ENCODE results near the gene FAM83B. TPM values are rescaled to one million over a fixed set of nuclear protein-coding genes. Genes with fewer than 3 reads are reported as not detected.

Gene FAM83B
- total RNA-seq, 1 donor from 2014 or later, result not detected

GRCh38 chr6:54929245-54929909 lies 82.8 kb downstream of the FAM83B start:
- no peak overlapping the region for H3K27ac ChIP-seq
- no peak for DNase-seq (ENCODE audit: low spot score in 2 of 2)
- no peak overlapping the region for H3K4me3 ChIP-seq
- peaks cover 0 to 11% of the 10 kb centered on the region in 2 donors for H3K9me3 ChIP-seq
- no peaks in the 10 kb centered on the region for H3K27me3 ChIP-seq
- H3K4me1 ChIP-seq, result no peaks in the 10 kb centered on the region
- no peaks in the 10 kb centered on the region for H3K36me3 ChIP-seq
- intact Hi-C loops (cut with DNase I), result no loop called here
- no peak for TF ChIP-seq CTCF (IDR thresholded peaks at IDR 0.05)

GRCh38 chr6:54932622-54933021 lies 86.1 kb downstream of the FAM83B start:
- H3K4me1 ChIP-seq, result no peaks in the 10 kb centered on the region
- TF ChIP-seq CTCF (IDR thresholded peaks at IDR 0.05), result no peak
- no peaks in the 10 kb centered on the region for H3K27me3 ChIP-seq
- intact Hi-C loops (cut with DNase I), result no loop called here
- no peak for DNase-seq (ENCODE audit: low spot score in 2 of 2)
- H3K9me3 ChIP-seq, result peaks cover 0 to 11% of the 10 kb centered on the region in 2 donors
- H3K27ac ChIP-seq, result no peak overlapping the region
- H3K4me3 ChIP-seq, result no peak overlapping the region
- H3K36me3 ChIP-seq, result no peaks in the 10 kb centered on the region

DNA sequence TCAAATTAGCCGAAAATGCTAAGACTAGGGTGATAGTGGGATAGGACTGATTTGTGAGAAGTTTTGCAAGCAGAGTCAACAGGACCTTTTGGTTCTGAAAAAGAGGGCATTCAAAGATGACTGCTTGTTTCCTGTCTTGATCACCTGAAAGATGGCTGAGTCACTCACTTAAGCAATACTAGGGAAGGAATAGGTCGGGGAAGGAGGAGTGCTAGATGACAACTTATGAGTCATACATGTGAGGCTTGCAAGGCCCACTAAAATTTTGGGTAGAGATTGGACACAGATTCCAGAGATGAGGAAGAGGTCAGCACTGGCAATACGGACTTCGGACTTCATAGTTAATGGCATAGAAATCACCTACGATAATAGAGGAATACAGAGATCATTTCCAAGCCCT lies 89.2 kb downstream of the FAM83B start:
- no peak for TF ChIP-seq CTCF (IDR thresholded peaks at IDR 0.05)
- Histone ChIP-seq H3K9me3 (peaks cover 0 to 11% of the 10 kb centered on the region in 2 donors), H3K4me3 (no peak overlapping the region), H3K4me1 (no peaks in the 10 kb centered on the region), H3K27ac (no peak overlapping the region), H3K27me3 (no peaks in the 10 kb centered on the region), H3K36me3 (no peaks in the 10 kb centered on the region)
- intact Hi-C loops (cut with DNase I), result no loop called here
- no peak for DNase-seq (ENCODE audit: low spot score in 2 of 2)

GRCh38 chr6:54937371-54937770 lies 90.8 kb downstream of the FAM83B start:
- no peak overlapping the region for H3K27ac ChIP-seq
- DNase-seq (ENCODE audit: low spot score in 2 of 2), result no peak
- no peaks in the 10 kb centered on the region for H3K36me3 ChIP-seq
- H3K4me3 ChIP-seq, result no peak overlapping the region
- TF ChIP-seq CTCF (IDR thresholded peaks at IDR 0.05), result no peak
- H3K9me3 ChIP-seq, result peaks cover 0 to 11% of the 10 kb centered on the region in 2 donors
- H3K27me3 ChIP-seq, result no peaks in the 10 kb centered on the region
- intact Hi-C loops (cut with DNase I), result no loop called here
- no peaks in the 10 kb centered on the region for H3K4me1 ChIP-seq

- Histone ChIP-seq H3K4me3 (no peak overlapping the region), H3K4me1 (no peaks in the 10 kb centered on the region), H3K27ac (no peak overlapping the region), H3K27me3 (no peaks in the 10 kb centered on the region), H3K36me3 (no peaks in the 10 kb centered on the region), H3K9me3 (no peaks in the 10 kb centered on the region)
- no peak for TF ChIP-seq CTCF (IDR thresholded peaks at IDR 0.05)
- intact Hi-C loops (cut with DNase I), result no loop called here
- no peak for DNase-seq (ENCODE audit: low spot score in 2 of 2)
These were observed 111.1 kb downstream of the FAM83B start for GRCh38 chr6:54957698-54958097.

GRCh38 chr6:54958446-54958845 lies 111.9 kb downstream of the FAM83B start:
- Histone ChIP-seq H3K4me3 (no peak overlapping the region), H3K27me3 (no peaks in the 10 kb centered on the region), H3K4me1 (no peaks in the 10 kb centered on the region), H3K9me3 (no peaks in the 10 kb centered on the region), H3K36me3 (no peaks in the 10 kb centered on the region), H3K27ac (no peak overlapping the region)
- DNase-seq (ENCODE audit: low spot score in 2 of 2), result no peak
- intact Hi-C loops (cut with DNase I), result no loop called here
- no peak for TF ChIP-seq CTCF (IDR thresholded peaks at IDR 0.05)
